GM13977 (cell line): Measurements from ENCODE around the gene KCNJ5.
A peak's percentile ranks its signal among the peaks of the same experiment; 100 is the strongest.

ENCODE experiments used
- DNase-seq: peaks from one replicate; pipeline ENCODE4 v3.0.0; 2012; ENCODE audit warnings: low spot score
- in situ Hi-C: fragments of 300-500 bp; cut with MboI; formaldehyde crosslinking; loops from one replicate; pipeline ENCODE4 v1.12.0; 2022; ENCODE audit warnings: low sequenced_read_pairs, low pct_unique_long_range_greater_than_20kb, mixed read lengths, inconsistent platforms; ENCODE audit not compliant: unreplicated experiment
- TF ChIP-seq, protein P1 (sequence below): IDR thresholded peaks from 2 replicates; pipeline ENCODE4 v1.5.1; 2012; ENCODE audit warnings: mild to moderate bottlenecking, control low read depth; ENCODE audit not compliant: insufficient read depth; ENCODE audit errors: extremely low read depth, missing control alignments

The KCNJ5 gene

DNA sequence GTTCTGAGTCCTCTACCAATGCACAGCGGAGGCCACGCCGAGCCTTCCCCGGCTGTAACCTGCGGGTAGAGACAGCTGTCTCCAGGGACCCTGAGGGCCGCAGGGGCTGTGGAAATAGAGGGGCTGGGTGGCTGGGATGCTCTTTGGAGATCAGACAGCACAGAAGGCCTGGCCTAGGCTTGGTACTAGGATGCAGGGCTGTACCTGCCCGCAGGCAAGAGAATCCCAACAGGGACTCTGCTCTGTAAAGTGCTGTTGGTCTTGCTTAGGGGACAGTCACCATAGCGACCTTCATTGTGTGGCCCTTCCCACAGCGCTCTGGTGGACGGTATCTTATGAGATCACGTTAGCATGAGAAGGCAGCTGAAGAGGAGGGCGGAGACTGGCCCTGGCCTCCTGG, 11.3 kb upstream of the KCNJ5 start:
- DNase-seq, result no peak
- in situ Hi-C loops, result loop anchor here (10.0 kb wide), 1 partner anchor 75 kb away; no protein-coding TSS in a partner anchor
- TF ChIP-seq, protein P1, sequence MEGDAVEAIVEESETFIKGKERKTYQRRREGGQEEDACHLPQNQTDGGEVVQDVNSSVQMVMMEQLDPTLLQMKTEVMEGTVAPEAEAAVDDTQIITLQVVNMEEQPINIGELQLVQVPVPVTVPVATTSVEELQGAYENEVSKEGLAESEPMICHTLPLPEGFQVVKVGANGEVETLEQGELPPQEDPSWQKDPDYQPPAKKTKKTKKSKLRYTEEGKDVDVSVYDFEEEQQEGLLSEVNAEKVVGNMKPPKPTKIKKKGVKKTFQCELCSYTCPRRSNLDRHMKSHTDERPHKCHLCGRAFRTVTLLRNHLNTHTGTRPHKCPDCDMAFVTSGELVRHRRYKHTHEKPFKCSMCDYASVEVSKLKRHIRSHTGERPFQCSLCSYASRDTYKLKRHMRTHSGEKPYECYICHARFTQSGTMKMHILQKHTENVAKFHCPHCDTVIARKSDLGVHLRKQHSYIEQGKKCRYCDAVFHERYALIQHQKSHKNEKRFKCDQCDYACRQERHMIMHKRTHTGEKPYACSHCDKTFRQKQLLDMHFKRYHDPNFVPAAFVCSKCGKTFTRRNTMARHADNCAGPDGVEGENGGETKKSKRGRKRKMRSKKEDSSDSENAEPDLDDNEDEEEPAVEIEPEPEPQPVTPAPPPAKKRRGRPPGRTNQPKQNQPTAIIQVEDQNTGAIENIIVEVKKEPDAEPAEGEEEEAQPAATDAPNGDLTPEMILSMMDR, result no peak

DNA sequence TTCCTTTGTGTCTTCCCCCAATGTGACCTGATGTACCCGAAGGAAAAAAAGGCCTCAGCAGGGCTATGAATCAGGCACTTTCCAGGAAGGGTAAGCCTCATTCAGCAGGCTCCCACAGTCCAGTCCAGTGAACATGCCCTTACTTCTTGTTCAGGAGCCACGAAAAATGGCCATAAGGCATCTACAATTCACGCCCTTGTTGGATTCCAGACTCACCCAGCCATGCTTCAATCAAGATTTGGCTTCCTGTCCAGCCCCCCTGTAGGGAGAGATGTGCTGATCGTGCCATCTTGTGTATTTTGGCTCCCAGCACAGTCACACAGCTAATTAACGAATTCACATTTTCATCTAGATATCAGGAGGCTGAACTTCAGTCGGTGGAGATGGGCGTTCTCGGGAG, 9.9 kb upstream of the KCNJ5 start:
- DNase-seq, result no peak

DNA sequence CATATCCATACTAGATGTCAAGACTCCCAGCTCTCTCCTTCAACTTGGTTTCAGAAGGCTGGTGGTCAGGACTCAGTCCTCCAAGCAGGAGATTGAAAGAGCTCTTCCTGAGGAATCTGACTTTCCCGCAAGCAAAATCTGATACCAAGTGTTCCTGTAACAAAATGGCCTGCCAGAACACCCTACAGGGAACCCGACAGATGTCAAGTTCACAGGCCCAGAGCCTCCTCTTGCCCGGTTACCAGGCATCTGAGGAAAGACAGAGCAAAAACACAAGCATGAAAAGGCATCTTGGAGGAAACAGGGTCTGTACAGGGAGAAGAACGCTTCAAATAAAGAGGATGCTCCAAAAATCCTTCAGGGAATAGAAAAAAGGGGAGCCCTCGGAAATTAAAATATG, 8.7 kb upstream of the KCNJ5 start:
- DNase-seq, result no peak
- TF ChIP-seq, protein P1, result no peak
- in situ Hi-C loops, result loop anchor here (10.0 kb wide), 1 partner anchor 72 kb away; no protein-coding TSS in a partner anchor

More for the DNA sequence above, 9.9 kb upstream of the KCNJ5 start:
- in situ Hi-C loops, result loop anchor here (10.0 kb wide), 1 partner anchor 74 kb away; no protein-coding TSS in a partner anchor
- TF ChIP-seq, protein P1, result no peak

DNA sequence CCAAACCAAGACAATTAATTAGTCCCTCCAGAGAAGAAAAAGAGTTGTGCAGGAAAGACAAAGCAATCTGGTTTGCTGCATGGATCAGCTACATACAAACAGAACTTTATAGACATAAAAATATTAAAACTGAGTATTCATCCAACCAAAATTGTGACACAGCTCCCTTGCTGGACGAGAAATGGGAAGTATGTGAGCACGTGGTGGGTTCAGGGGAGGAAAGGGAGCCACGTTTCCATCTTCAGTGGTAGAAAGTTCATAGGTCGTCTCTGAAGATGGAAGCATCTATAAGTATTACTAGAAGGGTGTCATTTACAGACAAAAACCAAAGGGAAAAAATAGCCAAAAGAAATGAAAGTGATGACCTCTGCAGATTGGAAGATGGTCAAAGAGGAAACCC, 7.1 kb upstream of the KCNJ5 start:
- in situ Hi-C loops, result loop anchor here (10.0 kb wide), 1 partner anchor 71 kb away; no protein-coding TSS in a partner anchor
- no peak for DNase-seq
- TF ChIP-seq, protein P1, result no peak

DNA sequence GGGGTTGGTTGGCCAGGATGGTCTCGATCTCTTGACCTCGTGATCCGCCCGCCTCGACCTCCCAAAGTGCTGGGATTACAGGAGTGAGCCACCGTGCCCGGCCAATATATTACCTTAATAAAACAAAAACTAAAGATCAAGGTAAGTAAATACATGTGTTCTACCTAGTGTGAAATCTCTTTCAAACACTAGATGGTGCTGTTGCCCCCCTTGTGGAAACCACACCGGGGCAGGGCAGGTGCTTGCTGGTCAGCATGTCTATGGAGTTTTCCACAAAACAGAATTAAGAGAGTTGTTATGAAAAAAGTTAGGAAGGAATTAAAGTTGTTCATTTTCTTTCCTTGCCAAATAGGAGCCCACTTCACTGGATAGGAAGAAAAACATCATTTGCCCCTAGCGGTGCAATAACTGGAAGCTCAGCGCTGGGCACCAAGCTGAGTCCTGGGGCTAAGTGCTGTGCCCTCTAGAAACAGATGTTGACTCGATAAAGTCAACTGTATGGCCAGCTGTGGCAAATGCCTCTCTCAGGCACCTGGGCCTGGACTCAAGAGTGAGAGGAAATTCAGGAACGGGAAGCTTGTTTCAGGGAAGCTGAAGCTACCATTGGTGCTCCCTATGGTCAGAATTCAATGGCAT, 6.3 kb upstream of the KCNJ5 start:
- in situ Hi-C loops, result loop anchor here (10.0 kb wide), 1 partner anchor 70 kb away; no protein-coding TSS in a partner anchor
- DNase-seq, result peak; percentile 74
- TF ChIP-seq, protein P1, result peak; percentile 74

DNA sequence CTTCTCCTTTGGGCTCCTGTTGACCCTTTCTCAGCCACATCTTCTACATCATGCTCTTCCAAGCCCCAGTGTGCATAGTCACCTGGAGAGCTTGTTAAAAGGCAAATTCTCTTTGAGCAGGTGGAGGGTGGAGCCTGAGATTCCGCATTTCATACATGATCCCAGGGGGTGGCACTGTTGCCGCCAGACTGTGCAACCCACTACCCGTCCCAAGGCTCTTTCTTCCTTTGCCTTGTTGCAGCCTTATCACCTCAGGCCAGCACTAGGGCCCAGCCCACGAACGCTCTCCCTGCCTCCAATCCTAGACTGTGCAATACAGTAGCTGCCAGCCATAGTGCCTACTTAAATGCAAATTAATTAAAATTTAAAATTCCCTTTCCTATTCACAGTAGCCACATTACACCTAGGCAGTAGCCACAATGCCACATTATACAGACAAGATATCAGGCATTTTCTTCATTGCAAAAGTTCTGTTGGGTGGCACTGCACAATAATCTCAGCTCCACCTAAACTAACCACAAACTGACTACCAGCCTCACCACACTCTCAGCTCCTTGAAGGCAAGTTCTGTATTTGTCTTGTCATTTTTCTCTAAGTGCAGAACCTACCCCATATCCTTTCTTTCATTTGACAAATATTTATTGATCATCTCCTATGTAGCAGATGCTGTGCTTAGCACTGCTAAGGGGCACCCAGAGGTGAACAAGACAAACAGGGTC, 4.6 kb upstream of the KCNJ5 start:
- in situ Hi-C loops, result loop anchor here (10.0 kb wide), 1 partner anchor 68 kb away; no protein-coding TSS in a partner anchor
- TF ChIP-seq, protein P1, result peak; percentile 20
- DNase-seq, result no peak
